Fibroblast of lung (primary cell): ENCODE measurements around the gene KRT6C.

ENCODE experiments used
- EZH2 ChIP-seq: IDR thresholded peaks from 2 replicates; pipeline ENCODE4 v1.5.1; 2012; ENCODE audit warnings: low read length, control low read depth, mild to moderate bottlenecking; ENCODE audit errors: missing control alignments
- TF ChIP-seq, protein P1 (sequence below), 2 donors: IDR thresholded peaks in 1 of 2; conservative IDR thresholded peaks in 1 of 2; 1 replicate in 1 of 2; 2 replicates in 1 of 2; pipeline ENCODE4 v1.5.1; 2011 to 2012; ENCODE audit warnings: low read length in 2 of 2, control low read depth in 1 of 2, inconsistent platforms in 1 of 2, low read depth in 1 of 2, mild to moderate bottlenecking in 1 of 2

DNA sequence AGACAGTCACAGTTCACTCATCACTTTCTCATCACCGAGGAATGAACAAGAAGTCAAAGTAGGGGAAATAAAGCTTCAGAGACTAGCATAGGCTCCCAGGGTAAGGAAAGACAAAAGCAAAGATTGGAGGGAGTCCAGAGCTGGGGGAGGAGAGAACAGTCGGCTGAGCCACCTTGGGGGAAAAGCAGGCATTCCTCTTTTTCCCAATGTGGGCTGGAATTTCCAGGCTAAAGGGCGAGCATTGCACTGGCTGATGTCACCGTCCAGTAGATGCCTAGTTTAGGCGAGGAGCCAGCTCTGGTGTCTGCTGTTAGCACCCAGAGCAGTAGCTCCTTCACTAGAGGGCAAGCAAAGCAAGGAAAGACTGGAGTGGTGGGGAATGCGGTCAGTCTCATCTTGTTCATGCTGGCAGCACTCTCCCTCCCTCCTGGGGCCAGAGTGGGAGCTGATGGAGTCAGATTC lies 31.0 kb downstream of the KRT6C start:
- TF ChIP-seq, protein P1, sequence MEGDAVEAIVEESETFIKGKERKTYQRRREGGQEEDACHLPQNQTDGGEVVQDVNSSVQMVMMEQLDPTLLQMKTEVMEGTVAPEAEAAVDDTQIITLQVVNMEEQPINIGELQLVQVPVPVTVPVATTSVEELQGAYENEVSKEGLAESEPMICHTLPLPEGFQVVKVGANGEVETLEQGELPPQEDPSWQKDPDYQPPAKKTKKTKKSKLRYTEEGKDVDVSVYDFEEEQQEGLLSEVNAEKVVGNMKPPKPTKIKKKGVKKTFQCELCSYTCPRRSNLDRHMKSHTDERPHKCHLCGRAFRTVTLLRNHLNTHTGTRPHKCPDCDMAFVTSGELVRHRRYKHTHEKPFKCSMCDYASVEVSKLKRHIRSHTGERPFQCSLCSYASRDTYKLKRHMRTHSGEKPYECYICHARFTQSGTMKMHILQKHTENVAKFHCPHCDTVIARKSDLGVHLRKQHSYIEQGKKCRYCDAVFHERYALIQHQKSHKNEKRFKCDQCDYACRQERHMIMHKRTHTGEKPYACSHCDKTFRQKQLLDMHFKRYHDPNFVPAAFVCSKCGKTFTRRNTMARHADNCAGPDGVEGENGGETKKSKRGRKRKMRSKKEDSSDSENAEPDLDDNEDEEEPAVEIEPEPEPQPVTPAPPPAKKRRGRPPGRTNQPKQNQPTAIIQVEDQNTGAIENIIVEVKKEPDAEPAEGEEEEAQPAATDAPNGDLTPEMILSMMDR (conservative IDR thresholded peaks at IDR 0.05 in 1 of 2, IDR thresholded peaks at IDR 0.05 in 1 of 2; ENCODE audit: low read depth in 1 of 2, low read length in 2 of 2): no peak
- TF ChIP-seq EZH2: no peak
